Smooth muscle cell of the brain vasculature (primary cell): Measurements from ENCODE around the gene GPR176.

Source experiments
- DNase-seq: peaks from one replicate; pipeline ENCODE4 v3.0.0-alpha.2; 2012; ENCODE audit warnings: low read depth, low spot score

GPR176 gene

GRCh38 chr15:39783244-39783820 is 136.7 kb downstream of the GPR176 start:
- no peak for DNase-seq

GRCh38 chr15:39782441-39783138 is 137.5 kb downstream of the GPR176 start, which contains the start of gene FSIP1:
FSIP1 (minus strand) TSS chr15:39782841; CDS start chr15:39776524, 6,317 bp downstream.
- DNase-seq = peak; percentile 88

GRCh38 chr15:39781967-39782302 is 138.1 kb downstream of the GPR176 start:
- no peak for DNase-seq

GRCh38 chr15:39781147-39781966 is 138.7 kb downstream of the GPR176 start:
- no peak for DNase-seq

GRCh38 chr15:39778021-39778420 is 142.0 kb downstream of the GPR176 start:
- no peak for DNase-seq

- DNase-seq = no peak
These were observed 142.6 kb downstream of the GPR176 start for GRCh38 chr15:39777496-39777895.

GRCh38 chr15:39776068-39776467 is 144.0 kb downstream of the GPR176 start:
- no peak for DNase-seq

GRCh38 chr15:39774688-39775267 is 145.3 kb downstream of the GPR176 start:
- DNase-seq = no peak

- no peak for DNase-seq
These were observed 149.0 kb downstream of the GPR176 start for GRCh38 chr15:39770748-39771689.

GRCh38 chr15:39767921-39768320 is 152.1 kb downstream of the GPR176 start:
- DNase-seq = no peak

- no peak for DNase-seq
These were observed 159.1 kb downstream of the GPR176 start for GRCh38 chr15:39761006-39761405.

- peak; percentile 41 for DNase-seq
These were observed 163.1 kb downstream of the GPR176 start for GRCh38 chr15:39756806-39757522.

GRCh38 chr15:39752991-39753390 is 167.1 kb downstream of the GPR176 start:
- DNase-seq = no peak

- DNase-seq = no peak
These were observed 167.8 kb downstream of the GPR176 start for GRCh38 chr15:39752246-39752645.
